Measurements from ENCODE around the gene PPARG.

GRCh38 chr3:12467746-12468145 lies 178.9 kb downstream of the PPARG start:
- TF ChIP-seq CTCF (IDR thresholded peaks at IDR 0.05): no peak
- no peak for TF ChIP-seq POLR2A (IDR thresholded peaks at IDR 0.05)
- TF ChIP-seq POLR2AphosphoS5 (IDR thresholded peaks at IDR 0.05): no peak
